Right renal cortex interstitium (tissue), 3 donors: ENCODE data around the gene SEMA3B. TPM values are rescaled to one million over a fixed set of nuclear protein-coding genes. Genes with fewer than 3 reads are reported as not detected.
"Not testable (repeated sequence)": the region's sequence is repeated elsewhere in the genome, so short reads cannot be mapped to it uniquely, and the experiment has no call there.

Source experiments
- DNase-seq, 3 donors: peaks; one replicate each; pipeline ENCODE4 v3.0.0-alpha.2; 2013; ENCODE audit warnings: low read depth in 3 of 3, low spot score in 2 of 3
- polyA plus RNA-seq, 3 donors: library from polyadenylated mRNA; unstranded; fragments of 120-200 nt; gene quantifications; one replicate each; pipeline ENCODE4 v1.2.1, GENCODE V29; 2013; ENCODE audit not compliant: insufficient read length in 3 of 3

Gene SEMA3B
- polyA plus RNA-seq, 3 donors: 75.2 to 77.0 (median 76.3) TPM

- no peak for DNase-seq
Observed at GRCh38 chr3:50237754-50238548, 31.0 kb upstream of the SEMA3B start.

- no peak for DNase-seq
Observed at GRCh38 chr3:50238549-50239026, 30.4 kb upstream of the SEMA3B start.

GRCh38 chr3:50239649-50240048 is 29.3 kb upstream of the SEMA3B start:
- no peak for DNase-seq

DNA sequence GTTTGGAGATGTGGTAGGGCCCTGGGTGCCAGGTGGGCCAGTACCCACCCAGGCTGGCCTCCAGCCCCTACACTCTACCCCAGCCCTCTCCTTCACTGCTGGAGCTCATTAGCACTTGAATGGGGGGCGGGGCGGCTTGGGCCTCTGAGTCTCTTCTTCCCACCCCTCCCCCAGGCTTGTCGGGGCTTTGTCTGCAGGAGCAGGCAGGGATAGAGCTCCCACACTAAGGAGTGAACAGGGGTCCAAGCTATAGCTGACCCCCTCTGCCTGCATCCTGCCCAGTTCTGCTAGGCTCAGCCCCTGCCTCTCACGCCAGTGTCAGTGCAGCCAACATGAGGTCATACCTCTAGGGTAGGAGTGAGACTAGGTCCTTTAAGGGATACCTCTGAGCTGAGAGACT is 27.8 kb upstream of the SEMA3B start:
- DNase-seq: no peak

- DNase-seq: no peak
Observed at GRCh38 chr3:50241713-50242380, 27.1 kb upstream of the SEMA3B start.

- no peak for DNase-seq
Observed at GRCh38 chr3:50242381-50242770, 26.6 kb upstream of the SEMA3B start.

GRCh38 chr3:50242851-50243542 is 25.9 kb upstream of the SEMA3B start:
- no peak for DNase-seq

DNA sequence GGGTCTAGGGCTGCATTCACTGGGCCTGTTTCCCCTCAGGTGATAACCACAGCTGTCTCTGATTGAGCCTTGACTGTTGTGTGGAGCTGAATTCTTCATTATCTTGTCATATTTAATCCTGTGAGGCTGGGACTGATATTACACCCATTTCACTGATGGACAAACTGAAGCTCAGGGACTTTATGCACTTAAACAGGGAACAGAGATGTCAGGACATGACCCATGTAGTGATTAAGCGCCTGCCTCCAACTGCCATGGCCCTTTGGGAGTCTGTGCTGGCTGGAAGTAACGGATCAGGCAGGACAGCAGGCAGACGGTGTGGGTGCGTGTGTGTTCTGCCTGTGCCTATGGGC is 25.4 kb upstream of the SEMA3B start:
- no peak for DNase-seq

DNA sequence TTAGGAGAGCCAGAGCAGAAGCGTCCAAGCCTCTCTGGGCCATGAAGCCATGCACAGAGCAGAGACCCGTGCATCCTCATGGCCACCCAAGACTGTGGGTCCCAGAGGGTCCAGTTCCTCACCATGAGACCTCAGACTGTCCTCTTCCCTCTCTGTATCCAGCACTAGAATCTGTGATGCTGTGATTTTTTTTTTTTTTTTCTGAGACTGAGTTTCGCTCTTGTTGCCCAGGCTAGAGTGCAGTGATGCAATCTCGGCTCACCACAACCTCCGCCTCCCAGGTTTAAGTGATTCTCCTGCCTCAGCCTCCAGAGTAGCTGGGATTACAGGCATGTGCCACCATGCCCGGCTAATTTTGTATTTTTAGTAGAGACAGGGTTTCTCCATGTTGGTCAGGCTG is 24.1 kb upstream of the SEMA3B start:
- not testable (repeated sequence) for DNase-seq

DNA sequence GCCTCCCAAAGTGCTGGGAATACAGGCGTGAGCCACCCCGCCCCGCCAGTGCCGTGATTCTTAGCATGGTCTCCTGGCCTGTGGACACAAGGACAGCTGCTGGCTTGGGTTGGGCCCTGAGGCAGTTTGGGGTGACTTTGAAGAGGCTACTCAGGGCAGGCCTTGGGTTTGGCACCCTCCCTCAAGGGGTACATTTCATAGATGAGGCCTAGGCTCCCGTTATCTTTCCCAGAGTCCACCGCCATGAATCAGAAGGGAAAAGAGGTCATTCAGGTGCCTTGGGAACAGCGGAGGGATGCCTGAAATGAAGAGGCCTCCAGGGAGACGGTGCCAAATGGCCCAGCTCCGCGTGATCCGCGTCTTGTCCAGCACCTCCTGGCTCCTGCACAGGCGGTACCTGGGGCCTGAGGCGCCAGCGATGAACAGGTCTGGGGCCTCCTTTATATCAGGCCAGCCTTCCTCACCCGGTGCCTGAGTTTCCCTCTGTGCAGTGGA is 23.6 kb upstream of the SEMA3B start:
- DNase-seq: no peak

DNA sequence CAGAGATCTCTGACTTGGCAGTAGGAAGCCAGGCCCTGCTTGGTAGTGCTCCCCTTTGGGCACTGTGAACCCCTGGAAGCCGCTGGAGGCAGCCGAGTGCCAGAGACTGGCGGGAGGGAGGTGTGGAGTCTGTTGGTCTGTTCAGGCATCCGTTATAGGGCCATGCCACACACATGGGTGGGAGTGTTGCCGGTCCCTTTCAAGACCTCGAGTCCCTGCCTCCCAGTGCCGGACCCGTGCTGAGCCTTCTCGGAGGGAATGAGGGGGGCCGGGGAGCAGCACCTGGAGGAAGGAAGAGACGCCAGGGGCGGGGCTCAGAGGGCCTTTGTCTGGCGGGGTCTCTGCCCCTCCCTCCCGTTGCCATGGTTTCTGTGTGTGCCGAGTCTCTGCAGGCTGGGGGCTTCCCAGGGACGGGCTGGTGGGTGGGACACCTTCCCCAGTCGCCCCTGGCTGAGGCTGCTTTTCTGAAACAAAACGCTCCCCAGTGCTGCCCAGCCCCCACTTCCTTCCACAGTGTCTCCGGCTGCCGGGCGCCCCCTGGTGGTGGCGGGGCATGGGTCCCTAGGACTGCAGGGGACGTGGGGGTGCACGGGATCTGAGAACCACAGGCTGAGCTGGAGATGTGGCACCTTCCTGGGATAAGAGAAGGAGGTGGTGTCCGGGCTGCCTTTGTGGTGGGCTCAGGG is 23.0 kb upstream of the SEMA3B start:
- DNase-seq: peak in 2 of 3 donors; percentile 85 to 86

DNA sequence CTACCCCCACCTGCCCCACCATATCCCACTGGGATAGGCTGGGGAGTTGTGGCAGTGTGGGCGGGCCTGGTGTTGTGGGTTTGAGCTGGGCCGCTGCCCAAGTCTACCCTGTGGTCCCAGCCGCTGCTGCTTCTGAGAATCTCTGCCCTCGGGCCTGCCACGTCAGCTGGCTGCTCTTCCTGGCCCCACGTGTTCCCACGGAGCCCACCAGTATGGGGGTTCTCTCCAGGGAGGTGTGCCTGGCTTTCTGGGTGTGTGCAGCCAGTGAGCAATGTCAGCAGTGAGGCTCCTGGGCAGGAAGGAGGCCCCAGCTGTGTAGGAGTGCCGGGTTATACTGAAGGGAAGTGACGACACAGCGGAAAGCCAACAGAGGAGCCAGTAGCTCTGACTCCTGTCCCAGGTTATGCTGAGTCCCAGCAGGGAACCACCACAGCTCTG is 22.4 kb upstream of the SEMA3B start:
- no peak for DNase-seq

- no peak for DNase-seq
Observed at GRCh38 chr3:50248387-50248786, 20.6 kb upstream of the SEMA3B start.

GRCh38 chr3:50249457-50249856 is 19.5 kb upstream of the SEMA3B start:
- no peak for DNase-seq

DNA sequence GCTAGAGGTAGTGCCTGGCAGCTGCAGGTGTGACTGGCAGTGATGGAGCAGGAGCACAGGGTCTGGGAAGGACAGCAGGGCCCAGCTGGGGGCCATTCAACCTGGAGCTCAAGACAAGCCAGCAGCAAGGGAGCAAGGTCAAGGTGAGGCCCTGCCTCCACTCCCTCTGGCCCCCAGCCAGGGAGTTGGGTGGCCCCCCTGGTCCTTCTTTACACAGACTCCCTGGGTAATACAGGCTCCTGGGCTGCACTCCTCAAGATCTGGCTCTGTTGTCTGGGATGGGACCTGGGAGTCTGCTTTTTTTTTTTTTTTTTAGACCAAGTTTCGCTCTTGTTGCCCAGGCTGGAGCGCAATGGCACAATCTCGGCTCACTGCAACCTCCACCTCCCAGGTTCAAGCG is 18.4 kb upstream of the SEMA3B start:
- DNase-seq: no peak

- DNase-seq: no peak
Observed at GRCh38 chr3:50251220-50251619, 17.7 kb upstream of the SEMA3B start.

- no peak for DNase-seq
Observed at GRCh38 chr3:50254577-50255250, 14.2 kb upstream of the SEMA3B start.

DNA sequence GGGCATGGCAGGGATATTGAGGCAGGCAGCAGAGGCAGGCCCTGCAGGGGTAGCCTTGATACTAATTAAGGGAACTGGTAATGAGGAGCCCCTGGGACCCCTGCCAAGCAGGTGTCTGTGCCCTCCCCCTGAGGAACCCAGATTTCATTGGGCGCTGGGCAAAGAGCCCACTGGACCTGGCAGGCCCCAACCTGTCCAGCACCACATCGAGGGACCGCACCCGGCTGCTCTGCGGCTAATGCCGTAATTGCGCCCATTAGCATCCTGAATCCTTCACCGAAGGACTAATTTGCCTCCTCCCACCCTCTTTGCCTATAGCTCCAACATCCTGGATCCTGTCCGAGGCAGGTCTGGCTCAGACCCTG is 13.7 kb upstream of the SEMA3B start:
- DNase-seq: no peak

DNA sequence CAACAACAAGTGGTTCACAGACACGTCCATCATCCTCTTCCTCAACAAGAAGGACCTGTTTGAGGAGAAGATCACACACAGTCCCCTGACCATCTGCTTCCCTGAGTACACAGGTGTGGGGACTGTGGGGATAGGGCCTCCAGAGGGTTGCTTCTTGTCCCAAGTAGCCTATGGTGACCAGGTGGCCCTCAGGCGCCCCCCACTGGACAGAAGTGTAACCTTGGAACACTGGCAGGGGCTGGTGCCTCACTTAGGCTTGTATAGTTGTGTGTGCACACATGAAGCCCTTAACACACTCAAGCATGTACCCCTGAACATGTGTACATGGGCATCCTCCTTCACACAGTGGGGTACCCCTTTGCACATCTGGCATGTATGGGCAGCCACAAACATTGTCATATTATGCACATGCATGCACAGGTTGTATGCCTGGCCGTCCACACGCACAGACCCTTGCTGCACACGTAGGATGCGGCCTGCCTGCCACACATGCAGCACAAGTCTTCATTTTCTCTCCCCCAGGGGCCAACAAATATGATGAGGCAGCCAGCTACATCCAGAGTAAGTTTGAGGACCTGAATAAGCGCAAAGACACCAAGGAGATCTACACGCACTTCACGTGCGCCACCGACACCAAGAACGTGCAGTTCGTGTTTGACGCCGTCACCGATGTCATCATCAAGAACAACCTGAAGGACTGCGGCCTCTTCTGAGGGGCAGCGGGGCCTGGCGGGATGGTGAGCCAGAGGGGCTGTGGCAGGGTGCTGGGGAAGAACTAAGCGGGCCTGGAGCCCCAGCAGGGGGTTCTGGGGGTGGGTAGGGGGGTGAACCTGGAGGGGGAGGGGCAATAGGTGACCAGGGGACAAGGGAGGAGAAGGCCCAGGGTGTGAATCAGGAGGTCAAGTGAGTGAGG is 11.7 kb upstream of the SEMA3B start:
- no peak for DNase-seq
